Activated CD4-positive, CD25-positive, alpha-beta regulatory T cell (primary cell): ENCODE measurements around the gene PPP1R14B.

Experiments used
- DNase-seq, 4 experiments: peaks; one replicate each; lab custom pipeline; 2025; lab: John Stamatoyannopoulos, UW

PPP1R14B gene

DNA sequence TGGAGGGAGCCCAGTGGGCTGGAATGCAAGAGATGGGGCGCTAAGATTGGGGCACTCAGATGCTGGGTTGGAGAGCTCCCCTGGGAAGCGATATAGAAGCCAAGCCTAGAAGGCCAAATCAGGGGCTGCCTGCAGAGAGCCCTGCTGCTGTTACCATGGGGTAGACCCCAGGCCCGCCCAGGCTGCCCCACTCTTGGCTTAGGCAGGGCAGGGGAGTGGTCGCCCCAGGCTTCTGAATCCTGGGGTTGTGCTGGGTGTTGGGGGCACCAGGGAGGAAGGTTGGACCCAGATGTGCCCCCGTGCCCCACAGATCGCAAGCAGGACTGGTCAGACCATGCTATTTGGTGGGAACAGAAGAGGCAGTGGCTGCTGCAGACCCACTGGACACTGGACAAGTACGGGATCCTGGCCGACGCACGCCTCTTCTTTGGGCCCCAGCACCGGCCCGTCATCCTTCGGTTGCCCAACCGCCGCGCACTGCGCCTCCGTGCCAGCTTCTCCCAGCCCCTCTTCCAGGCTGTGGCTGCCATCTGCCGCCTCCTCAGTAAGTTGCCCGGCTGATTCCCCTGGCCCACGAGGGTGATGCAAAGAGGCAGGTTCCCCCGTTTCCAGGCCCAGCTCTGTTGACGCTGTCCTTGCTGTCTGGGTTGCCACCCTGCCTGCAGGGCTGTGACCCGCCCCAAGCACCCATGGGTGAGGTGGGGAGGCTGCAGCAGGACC is 36.3 kb downstream of the PPP1R14B start:
- no peak for DNase-seq

DNA sequence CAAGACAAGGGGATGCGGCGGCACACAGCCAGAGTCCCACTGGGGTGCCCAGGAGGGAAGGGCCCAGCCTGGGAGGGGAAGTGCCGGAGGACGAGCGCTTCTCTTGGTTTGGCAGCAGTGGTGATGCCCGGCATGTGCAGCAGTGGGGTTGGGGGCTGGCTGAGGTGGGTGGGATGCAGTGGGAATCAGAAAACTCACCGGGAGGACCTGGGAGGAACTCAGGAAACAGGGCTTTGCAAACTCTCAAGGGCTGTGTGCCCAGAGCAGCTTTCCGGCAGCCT is 37.2 kb downstream of the PPP1R14B start:
- DNase-seq: no peak

DNA sequence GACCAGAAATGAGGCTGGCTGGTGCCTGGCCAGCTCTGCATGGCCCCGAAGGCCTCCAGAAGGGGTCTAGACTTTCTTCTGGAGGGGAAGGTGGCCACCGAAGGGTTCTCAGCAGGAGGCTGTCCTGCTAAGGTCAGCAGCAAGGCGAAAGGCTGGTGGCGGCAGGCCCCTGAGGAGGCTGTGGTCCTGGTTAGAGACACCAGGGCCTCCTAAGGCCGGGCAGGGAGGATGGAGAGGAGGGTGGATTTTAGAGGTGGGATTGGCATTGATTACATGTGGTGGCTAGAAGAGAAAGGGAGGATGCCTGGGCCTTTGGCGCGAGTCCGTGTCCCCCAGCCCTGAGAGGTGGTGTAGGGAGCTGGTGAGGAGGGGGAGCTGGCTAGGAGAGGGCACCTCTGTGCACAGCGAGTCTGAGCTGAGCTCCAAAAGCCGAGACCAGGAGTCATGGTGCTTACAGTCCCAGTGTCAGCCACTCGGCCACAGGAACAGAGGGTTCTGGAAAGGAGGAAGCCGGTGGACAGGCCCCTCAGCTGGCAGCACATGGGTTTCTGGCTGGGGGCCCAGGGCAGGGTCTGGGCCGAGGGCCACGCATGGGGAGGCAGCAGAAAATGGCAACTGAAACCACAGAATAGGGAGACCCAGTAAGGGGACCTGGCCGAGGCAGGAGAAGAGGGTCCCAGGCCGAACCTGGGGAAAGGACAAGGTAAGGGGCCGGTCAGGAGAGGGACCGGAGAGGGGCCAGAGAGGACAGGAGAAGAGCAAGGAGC is 37.8 kb downstream of the PPP1R14B start:
- DNase-seq: no peak

GRCh38 chr11:64208086-64208795 is 38.5 kb downstream of the PPP1R14B start:
- DNase-seq: no peak

DNA sequence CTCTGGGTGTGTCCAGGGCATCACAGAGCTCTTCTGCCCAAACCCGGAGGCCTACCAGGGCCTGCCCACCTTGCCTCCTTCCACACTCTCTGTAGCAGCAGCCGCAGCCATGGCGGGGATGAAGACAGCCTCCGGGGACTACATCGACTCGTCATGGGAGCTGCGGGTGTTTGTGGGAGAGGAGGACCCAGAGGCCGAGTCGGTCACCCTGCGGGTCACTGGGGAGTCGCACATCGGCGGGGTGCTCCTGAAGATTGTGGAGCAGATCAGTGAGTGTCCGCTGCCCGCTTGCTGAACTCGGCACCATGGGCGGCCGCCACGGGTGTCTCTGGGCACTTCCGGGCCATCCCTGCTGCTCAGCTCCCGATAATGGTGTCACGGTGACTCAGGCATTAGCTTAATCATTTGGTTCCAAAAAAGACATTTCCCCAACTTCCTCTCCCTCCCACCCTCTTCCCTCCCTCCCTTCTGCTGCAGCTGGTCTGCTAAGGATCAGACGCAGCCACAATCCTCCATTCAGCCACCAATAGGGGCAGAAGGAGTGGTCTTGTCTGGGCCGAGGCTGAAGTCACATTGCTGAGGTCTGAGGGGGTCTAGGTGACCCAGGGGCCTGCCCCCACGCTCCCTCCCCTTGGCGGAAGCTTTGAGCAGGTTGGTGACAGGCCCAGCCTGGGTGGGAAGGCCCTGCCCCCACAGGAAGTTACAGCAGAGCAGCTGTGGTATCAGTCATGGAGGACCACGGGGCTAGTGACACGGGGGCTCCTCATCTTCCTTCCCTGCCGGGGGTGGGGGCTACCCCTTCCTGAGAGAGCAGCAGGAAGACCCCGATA is 39.3 kb downstream of the PPP1R14B start:
- peak; percentile 59 to 70 (median 62) for DNase-seq

- peak in 3 of 4 experiments; percentile 43 to 63 (median 48) for DNase-seq
These were observed 40.1 kb downstream of the PPP1R14B start, which contains the start of gene FERMT3 for GRCh38 chr11:64206457-64207255. TSS of gene FERMT3 (plus strand) at chr11:64206721. CDS start at chr11:64207365, 644 bp downstream.

- peak in 3 of 4 experiments; percentile 35 to 64 (median 58) for DNase-seq
These were observed 42.2 kb downstream of the PPP1R14B start for GRCh38 chr11:64204464-64204989.

- no peak for DNase-seq
These were observed 42.7 kb downstream of the PPP1R14B start for GRCh38 chr11:64204080-64204440.

DNA sequence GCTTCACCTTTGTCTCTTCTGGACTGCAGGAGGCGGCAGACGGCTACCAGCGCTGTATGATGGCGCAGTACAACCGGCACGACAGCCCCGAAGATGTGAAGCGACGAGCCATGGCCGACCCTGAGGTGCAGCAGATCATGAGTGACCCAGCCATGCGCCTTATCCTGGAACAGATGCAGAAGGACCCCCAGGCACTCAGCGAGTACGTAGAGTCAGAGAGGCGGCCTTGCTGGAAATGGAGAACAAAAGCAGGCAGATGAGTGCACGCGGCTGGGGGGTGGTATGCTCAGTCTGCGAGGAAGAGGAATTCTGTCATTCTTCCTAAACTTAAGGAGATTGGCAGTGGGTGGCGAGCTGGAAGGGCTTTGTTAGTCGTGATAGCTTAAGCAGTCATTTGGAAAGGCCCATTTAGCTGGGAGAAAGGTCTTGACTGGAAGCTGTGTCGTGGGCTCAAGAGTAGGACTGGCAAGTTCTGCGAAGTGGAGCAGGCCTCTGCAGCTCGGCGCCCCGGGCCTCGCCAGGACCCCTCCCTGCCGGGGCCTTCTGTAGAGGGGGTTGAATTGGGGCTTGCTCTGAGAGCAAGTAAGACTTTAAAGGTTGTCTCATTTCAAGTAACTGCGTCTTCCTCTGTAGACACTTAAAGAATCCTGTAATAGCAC is 43.2 kb downstream of the PPP1R14B start:
- no peak for DNase-seq

GRCh38 chr11:64202992-64203391 is 43.8 kb downstream of the PPP1R14B start:
- DNase-seq: no peak

GRCh38 chr11:64201543-64201942 is 45.2 kb downstream of the PPP1R14B start:
- DNase-seq: no peak

- no peak for DNase-seq
These were observed 48.2 kb downstream of the PPP1R14B start for GRCh38 chr11:64198511-64198910.

DNA sequence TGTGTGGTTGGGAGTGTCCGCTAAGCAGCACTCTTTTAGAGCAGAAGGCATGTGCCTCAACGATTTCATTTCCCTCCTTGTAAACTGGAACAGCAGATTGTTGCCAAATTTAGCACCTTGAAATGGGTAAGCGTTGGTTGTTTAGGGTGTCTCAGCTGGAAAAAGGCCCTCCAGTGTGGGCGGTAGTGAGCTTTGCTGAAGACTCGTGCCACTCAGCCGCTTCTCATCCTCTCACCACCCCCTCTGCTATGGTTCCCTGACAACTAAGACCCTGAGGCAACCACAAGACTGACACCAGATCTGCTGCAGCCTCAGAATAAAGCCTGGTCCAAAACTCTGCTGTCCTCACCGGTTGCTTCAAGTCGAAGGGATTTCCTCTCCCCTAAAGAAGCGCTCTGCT is 50.1 kb downstream of the PPP1R14B start:
- no peak for DNase-seq
